ENCODE measurements around the gene JAZF1.

- TF ChIP-seq CTCF (IDR thresholded peaks at IDR 0.05) (no peak), POLR2A (IDR thresholded peaks at IDR 0.05) (no peak), POLR2AphosphoS5 (IDR thresholded peaks at IDR 0.05; ENCODE audit: insufficient read depth in 1 of 2, low read depth in 1 of 2) (no peak)
Measured at GRCh38 chr7:28211006-28211405, 30.4 kb upstream of the JAZF1 start.
